ELF-1 (cell line): Measurements from ENCODE around the gene CACNA1D.

Experiments used
- DNase-seq: peaks from one replicate; pipeline ENCODE4 v3.0.0-alpha.2; 2016; ENCODE audit warnings: low read depth, low spot score

The CACNA1D gene

GRCh38 chr3:53820084-53820483 is 325.7 kb downstream of the CACNA1D start:
- DNase-seq = no peak

GRCh38 chr3:53820756-53821580 is 326.6 kb downstream of the CACNA1D start:
- no peak for DNase-seq

GRCh38 chr3:53821631-53822121 is 327.3 kb downstream of the CACNA1D start:
- no peak for DNase-seq

GRCh38 chr3:53822331-53822741 is 327.9 kb downstream of the CACNA1D start:
- DNase-seq = no peak

GRCh38 chr3:53823026-53823955 is 328.9 kb downstream of the CACNA1D start:
- no peak for DNase-seq

- peak; percentile 41 for DNase-seq
These were observed 329.7 kb downstream of the CACNA1D start for GRCh38 chr3:53823956-53824657.

- DNase-seq = no peak
These were observed 330.4 kb downstream of the CACNA1D start for GRCh38 chr3:53824795-53825194.

- DNase-seq = no peak
These were observed 331.6 kb downstream of the CACNA1D start for GRCh38 chr3:53826048-53826447.

GRCh38 chr3:53828581-53828980 is 334.2 kb downstream of the CACNA1D start:
- DNase-seq = no peak

- no peak for DNase-seq
These were observed 335.2 kb downstream of the CACNA1D start for GRCh38 chr3:53829605-53830004.

GRCh38 chr3:53830944-53831343 is 336.5 kb downstream of the CACNA1D start:
- no peak for DNase-seq

GRCh38 chr3:53833053-53833645 is 338.7 kb downstream of the CACNA1D start:
- no peak for DNase-seq

- DNase-seq = no peak
These were observed 339.3 kb downstream of the CACNA1D start for GRCh38 chr3:53833700-53834099.

GRCh38 chr3:53834429-53835095 is 340.2 kb downstream of the CACNA1D start:
- no peak for DNase-seq

- no peak for DNase-seq
These were observed 340.8 kb downstream of the CACNA1D start for GRCh38 chr3:53835257-53835656.

GRCh38 chr3:53836084-53836872 is 341.9 kb downstream of the CACNA1D start:
- no peak for DNase-seq

- no peak for DNase-seq
These were observed 342.9 kb downstream of the CACNA1D start for GRCh38 chr3:53837331-53837730.

- DNase-seq = no peak
These were observed 346.9 kb downstream of the CACNA1D start for GRCh38 chr3:53841296-53841695.

GRCh38 chr3:53842436-53843194 is 348.2 kb downstream of the CACNA1D start:
- peak; percentile 43 for DNase-seq
